Nucleus accumbens (tissue), 56 donors: ENCODE results near the gene GPA33.

ENCODE experiments used
- DNase-seq, 56 donors: peaks; one replicate each; lab custom pipeline; 2025; lab: John Stamatoyannopoulos, UW

Gene GPA33

DNA sequence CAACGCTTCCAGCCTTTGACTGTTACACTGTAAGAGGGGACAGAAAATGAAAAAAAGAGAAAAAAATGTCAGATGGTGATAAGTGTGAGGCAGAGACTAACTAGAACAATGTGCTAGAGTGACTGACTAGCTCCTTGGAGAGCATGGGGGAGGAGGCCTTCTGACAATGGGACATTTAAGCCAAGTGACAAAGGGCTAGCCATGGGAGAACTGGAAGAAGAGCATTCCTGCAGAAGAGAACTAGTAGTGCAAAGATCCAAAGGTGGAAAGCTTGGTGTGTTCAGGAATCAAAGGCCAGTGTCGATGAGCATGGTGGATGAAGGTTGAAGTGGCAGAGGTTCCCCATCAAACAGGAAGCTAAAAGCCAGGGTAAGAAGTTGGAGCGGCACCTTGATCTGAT is 29.5 kb upstream of the GPA33 start:
- no peak for DNase-seq

- no peak for DNase-seq
Measured at GRCh38 chr1:167118188-167118587, 28.0 kb upstream of the GPA33 start.

DNA sequence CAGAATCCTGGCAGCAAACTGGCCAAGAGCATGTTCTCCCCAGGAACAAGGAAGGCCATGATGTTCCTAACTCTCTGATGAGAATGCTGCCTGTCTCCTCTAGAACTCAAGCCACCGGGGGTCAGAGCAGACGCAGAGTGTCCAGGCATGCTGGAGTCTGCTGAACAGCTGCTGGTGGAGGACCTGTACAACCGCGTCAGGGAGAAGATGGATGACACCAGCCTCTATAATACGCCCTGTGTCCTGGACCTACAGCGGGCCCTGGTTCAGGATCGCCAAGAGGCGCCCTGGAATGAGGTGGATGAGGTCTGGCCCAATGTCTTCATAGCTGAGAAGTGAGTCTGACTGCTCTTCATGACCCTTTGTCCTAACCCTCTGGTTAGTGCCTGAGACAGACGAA is 27.0 kb upstream of the GPA33 start:
- no peak for DNase-seq

- DNase-seq: no peak
Measured at GRCh38 chr1:167116174-167116573, 26.0 kb upstream of the GPA33 start.

GRCh38 chr1:167115655-167116054 is 25.5 kb upstream of the GPA33 start:
- DNase-seq: no peak

- no peak for DNase-seq
Measured at GRCh38 chr1:167114725-167115124, 24.5 kb upstream of the GPA33 start.

- no peak for DNase-seq
Measured at GRCh38 chr1:167111868-167112709, 21.9 kb upstream of the GPA33 start.

- DNase-seq: no peak
Measured at GRCh38 chr1:167110586-167110985, 20.4 kb upstream of the GPA33 start.

- no peak for DNase-seq
Measured at GRCh38 chr1:167109125-167109524, 18.9 kb upstream of the GPA33 start.

DNA sequence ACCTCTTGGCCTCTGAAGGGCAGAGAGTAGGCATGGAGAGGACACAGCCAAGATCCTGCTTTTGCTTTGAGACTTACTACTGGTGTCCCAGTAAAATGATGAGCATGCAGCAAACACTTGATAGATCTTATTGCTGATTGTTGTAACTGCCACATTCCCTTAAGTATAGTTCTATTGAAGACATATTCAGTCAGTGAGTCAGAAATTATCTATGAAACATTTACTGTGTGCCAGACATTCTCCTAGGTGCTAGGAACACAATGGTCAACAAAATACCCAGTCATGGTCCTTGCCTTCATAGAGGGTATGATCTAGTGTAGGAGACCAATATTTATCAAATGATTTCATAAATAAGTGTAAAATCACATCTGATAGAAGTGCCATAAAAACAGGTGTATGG is 17.3 kb upstream of the GPA33 start:
- no peak for DNase-seq

DNA sequence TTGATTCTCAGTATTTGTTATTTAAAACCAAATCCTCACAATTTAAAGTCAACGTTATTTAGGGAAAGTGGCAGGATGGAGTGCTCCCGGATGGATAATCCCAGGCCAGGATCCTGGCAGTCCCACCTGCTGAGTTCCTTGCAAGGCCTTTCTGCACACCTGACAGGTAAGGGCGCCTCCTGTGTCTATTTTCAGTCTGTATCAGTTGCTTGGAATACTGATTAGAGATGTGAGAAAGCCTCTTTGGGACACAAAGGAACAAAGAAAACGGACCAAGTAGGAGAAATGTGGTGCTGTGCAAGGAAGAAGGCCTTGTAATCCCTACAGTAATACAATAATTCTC is 15.9 kb upstream of the GPA33 start:
- no peak for DNase-seq

DNA sequence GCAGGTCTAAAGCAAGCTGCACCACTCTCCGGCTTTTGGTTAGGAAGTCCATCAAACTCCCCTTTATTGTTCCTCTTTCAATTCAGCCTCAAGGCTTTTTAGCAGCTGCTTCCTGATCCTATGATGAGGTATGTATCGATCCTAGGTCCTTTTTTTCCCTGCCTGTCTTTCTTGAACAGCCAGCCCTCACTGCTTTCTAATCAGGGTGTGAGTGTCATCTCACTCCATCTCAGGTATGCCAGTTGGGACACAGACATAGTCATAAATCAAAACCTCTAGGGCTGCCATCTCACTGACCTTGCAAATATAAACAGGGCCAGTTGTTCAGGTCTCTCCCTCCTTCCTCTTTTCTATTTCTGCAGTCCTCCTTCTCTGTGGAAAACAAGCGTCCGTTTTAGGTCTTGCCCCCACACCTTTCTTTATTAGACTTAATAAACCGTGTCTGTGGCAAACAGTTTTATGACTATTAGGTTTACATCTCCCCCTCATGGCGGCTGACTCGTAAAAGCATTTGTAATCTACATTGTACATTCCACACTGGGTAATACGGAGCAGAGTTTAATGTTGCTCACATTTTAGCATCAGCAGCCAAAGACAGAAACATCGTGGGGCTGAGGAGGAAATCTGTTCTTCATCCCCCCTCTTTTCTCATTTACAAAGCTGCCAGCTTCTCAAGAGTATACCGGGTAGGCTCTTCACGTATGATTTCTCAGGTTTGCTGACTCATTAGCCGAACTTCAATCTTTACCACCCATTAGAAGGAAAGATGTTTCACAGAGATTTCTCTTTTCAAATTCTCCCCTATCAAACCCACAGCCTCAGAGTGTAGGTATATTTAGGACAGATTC is 15.3 kb upstream of the GPA33 start:
- no peak for DNase-seq

DNA sequence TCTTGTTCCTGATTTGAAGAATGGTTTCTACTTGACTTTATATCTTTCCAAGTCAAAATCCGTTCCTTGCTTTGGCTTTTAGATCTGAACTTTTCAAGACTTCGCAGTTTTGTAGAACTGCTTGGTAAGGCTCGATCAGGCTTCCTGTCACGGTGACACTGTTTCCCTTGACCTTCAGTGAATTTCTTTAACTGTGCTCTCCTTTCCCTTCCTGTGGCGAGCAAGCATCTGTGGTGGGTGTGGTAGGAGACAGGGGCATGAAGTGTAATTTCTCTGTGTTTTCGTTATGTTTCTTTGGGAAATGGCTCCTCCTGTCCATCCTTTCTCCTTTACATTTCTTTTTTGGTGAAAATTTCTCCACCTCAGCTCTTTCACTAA is 14.1 kb upstream of the GPA33 start:
- no peak for DNase-seq

DNA sequence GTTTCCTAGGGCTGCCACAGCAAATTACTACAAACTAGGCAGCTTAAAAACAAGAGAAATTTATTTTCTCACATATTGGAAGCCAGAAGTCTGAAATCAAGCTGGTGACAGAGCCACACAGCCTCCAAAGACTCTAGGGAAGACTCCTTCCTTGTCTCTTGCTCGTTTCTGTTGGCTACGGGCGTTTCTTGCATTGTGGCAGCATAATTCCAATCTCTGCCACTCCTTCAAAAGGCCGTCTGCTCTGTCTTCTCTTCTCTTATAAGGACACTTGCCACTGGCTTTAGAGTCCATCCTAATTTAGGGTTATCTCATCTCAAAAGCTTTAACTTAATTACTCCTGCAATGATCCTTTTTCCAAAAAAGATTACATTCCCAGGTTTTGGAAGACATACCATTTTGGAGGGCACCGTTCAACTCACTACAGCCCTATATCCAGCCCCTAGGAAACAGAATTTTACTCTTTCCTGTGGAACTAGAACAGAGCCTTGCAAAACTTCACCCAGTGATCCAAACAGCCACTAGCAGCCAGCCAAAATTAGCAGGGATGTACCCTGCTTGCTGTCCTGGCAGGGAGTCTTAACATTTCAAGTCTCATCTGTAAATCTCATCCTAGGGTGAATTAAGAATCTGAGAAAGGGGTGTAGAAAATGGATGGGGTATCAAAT is 12.9 kb upstream of the GPA33 start:
- no peak for DNase-seq

DNA sequence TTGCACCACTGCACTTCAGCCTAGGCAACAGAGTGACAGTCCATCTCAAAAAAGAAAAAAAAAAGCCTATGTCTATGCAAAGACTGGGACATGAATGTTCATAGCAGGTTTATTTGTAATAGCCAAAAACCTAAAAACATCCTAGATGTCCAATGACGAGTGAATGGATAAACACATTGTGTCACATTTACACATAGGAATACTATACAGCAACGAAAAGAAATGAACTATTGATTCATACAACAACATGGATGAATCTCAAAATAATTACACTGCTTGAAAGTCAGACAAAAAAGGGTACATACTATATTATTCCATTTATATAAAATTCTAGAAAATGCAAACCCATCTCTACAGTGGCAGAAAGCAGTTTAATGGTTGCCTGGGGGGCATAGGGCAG is 11.6 kb upstream of the GPA33 start:
- DNase-seq: no peak

DNA sequence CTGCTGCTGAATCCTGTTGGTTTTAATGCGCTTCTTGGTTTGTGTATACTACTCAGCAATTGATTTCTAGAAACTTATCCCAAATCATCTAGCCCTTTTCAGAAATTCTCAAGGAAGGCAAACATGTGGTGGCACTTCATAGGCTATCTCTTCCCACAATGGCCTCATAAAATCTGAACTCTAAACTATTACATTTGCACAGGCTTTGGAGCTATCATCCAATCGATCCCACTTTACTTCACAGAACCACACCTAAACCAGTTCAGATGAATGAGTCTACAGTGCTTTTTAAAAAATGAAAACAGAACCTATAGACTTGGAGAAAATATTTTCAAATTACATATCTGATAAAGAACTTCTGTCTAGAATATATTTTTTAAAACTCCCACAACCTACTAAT is 10.6 kb upstream of the GPA33 start:
- DNase-seq: no peak

DNA sequence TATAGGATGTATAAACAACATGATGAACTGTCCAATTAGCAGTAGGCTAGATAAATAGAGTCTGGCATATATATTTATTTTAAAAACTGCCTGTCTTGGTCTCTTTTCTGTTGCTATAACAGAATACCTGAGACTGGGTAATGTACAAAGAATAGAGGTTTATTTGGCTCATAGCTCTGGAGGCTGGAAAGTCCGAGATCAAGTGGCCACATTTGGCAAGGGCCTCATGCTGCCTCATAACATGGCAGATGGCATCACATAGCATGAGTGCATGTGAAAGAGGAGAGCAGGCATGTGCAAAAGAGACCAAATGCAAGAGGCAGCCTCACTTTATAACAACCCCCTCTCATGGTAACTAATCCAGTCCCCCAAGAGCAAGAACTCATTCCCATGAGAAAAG is 9.7 kb upstream of the GPA33 start:
- DNase-seq: no peak

- no peak for DNase-seq
Measured at GRCh38 chr1:167095368-167095767, 5.2 kb upstream of the GPA33 start.

DNA sequence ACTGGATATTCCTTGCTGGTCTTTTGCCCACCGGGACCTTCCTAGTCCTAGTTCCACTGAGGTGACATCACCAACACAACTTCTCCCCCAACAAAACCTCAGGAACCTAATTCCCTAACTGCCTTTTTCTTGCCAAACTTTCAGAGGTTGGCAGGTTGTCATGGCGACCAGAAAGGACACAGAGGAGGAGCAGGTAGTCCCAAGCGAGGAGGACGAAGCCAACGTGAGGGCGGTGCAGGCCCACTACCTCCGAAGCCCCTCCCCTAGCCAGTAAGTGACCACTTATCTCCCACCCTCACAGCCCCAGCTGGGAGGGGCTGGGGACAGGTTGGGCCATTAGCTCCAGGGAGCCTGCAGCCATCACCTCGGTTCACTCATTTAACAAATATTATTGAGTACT is 4.5 kb upstream of the GPA33 start:
- DNase-seq: no peak

GRCh38 chr1:167093846-167094516 is 3.8 kb upstream of the GPA33 start, which contains the start of gene STYXL2:
Gene STYXL2 (plus strand): TSS chr1:167094075. CDS start chr1:167094850, 775 bp downstream.
- DNase-seq: no peak

DNA sequence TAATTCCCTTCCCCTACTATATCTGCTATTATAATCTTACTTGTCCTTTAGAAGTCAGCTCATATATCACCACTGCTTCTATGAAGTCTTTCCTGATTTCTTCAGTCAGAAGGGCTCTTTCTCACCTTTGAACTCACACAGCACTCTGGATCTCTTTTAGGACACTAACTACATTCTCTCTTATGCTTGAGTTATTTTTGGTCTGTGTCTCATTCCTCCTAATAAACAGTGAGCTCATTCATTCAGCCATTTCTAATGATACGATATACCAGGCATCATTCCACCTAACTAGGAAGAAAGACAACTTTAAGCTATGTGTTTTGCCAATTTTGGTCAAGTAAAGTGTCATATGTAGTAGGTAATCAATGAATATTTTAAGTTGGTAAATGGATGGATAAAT is 2.5 kb upstream of the GPA33 start:
- DNase-seq: no peak
